Stimulated activated naive CD4-positive, alpha-beta T cell treated with Interleukin-2 at 50 U/mL for 16 hours (primary cell): ENCODE results near the gene CORO2B.

Source experiments
- DNase-seq: peaks from one replicate; lab custom pipeline; 2025; lab: John Stamatoyannopoulos, UW

CORO2B gene

DNA sequence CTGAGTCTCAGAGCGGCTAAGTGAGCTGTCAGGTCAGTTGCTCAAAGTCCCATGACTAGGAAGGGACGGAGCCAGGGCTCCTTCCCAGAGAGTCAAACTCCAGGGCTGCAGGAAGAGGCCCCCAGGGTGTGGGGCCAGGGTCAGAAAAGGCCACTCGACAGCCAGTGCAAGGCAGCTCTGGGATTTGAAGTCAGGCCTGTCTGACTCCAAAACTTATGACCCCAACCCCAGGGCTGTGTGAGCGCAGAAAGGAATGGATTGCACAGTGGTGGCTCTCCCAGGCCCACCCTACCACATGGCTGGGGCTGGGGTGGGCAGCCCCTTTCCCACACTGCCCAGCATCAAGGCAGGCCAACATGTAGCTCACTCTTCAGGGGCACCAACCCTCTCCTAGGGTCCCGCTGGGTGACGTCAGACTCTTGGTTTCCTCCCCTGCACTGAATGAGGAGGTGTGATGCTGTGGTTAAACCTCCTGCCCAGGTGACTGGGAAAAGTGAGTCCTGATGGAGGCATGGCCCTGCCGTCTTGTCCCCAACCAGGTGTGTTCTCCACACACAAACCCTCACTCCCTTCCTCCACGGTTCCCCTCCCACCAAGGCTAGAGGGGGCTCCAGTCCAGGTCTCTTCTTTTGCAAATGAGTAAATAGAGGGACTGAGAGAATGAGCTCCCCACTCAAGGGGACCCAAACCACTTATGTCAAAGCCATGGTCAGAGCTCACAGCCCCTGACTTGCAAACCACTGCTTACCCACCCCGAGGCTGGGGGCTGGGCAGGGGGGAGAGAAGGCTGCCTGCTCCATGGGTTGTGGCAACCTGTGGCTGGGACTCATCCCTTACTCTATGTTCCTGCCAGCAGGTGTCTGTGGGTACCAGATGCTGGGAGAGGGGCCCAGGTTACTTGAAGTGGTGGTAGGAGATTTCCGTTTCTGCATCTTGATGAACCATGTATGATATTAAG lies 23.8 kb upstream of the CORO2B start:
- DNase-seq = no peak

DNA sequence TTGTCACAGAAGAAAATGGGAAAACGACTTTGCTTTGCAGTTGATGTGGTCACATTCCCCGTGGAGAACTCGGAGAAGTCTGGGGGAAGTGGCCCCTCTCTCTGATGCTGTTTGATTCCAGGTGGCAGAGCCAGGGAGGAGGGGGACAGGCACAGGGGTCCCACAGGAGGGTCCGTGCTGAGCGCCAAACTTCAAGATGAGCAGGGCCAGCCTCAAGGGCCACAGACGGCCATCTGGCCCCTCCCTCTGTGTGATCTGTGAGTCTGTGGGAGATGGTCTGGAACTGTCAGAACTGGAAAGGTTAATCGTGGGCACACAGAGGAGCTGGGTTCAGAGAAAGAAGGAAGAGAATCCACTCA lies 23.1 kb upstream of the CORO2B start:
- DNase-seq = no peak

DNA sequence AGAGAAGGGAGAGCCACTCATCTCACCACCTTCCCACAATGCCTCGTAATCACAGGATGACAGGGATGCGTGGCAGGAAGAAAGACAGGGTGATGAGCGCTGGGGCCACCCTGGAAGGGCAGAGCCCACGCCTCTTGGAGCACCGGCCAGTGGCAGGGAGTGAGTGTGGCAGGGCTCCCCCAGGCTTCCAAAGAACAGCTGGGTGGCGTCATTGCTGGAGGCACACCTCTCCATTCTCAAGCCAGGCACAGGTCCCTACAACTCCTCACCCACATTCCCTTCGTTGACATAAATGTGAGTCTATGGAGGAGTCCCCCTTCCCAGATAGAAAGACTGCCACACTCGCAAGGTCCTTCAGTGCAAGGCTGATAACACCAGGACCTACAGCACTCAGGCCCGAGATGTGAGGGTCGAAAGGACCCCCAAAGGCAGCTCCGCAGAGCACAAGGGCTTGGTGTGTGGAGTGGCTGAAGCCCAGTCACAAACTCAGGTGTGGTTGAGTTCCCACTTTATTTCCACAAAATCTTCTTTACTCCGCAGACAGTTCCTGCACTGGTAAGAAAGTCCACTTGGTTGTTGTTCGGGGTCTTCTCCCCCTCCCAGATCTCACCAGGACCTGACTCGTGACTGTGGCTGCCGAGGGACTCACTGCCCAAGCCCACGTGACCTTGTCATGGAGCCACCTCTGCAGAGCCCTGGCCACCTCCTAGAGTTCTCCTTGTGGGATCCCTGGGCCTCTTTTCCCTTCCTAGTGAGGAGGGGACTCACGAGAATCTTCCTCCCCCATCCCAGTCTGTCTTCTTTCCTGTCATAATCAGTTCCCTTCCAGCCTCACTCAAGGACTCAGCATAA lies 22.4 kb upstream of the CORO2B start:
- DNase-seq = no peak

DNA sequence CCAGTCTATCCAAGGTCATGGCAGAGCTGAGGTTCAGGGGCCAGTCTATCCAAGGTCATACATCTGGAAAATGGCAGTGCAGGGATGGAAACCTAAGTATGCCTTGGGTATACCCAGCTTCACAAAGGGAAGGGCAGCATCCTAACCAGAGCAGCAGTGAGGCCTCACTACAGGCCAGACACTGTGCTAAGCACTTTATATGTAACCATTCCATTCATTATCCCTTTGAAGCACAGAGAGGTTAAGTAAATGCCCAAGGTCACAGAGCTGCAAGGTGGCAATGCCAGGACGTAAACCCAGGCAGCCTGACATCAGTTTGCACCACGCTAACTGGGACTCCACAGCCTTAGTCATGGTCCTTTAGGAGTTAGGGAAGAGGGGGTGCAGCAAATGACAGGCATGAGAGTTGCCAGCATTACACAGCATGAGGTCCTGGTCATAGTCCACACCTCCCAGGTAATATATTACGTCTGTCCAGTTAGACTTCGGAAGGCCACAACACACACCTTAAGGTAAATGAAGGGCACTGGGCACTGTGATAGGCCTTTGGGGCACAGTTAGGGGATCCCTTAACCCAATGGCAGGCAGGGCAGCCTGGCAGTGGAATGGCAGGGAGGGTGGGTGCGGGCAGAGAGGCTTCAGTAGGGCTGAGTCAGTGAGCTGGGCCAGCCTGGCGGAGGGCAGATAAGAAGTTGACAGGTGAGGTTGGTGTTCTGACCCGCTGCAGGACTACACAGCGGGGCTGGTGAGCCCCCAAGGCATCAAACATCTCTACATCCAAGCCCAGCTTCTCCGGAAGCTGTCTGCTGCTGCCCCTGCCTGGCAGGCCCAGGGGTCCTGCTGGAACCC lies 21.1 kb upstream of the CORO2B start:
- DNase-seq = no peak

DNA sequence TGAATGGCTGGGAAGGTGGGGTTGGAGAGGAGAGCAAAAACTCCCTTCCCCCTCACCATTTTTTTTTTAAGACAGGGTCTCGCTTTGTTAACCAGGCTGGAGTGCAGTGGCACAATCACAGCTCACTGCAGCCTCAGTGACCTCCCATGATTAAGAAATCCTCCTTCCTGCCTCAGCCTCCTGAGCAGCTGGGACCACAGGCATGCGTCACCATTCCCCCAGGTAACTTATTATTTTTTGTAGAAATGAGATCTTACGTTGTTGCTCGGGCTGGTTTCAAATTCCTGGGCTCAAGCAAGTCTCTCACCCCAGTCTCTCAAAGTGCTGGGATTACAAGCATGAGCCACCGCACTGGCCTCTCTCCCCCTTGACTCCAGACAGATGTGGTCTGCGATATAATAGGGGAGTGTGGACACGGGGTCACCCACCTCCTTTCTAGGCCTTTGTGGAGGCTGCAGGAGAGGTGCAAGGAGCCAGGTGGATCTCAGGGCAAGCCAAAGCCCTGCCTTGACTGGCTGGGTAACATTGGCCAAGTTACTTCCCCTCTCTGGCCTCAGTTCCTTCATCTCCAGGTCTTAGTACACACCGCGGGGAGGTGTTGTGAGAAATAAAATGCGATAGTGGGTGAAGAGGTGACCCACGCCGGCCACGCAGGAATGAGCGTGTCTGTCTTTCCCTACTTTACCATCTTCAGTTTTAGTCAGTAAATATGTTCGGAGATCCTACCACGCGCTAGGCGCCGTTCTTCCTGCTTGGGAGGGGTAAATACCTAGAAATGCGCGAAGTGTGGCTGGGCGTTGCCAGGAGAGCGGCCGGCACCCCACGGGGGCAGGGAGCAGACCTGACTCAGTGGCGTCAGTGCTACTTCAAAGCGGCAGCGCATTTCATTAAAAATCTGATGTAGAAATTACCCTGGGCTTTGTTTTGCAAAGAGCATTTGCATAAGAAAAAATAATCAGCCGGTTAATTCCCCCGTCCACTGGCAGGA lies 20.2 kb upstream of the CORO2B start:
- no peak for DNase-seq

DNA sequence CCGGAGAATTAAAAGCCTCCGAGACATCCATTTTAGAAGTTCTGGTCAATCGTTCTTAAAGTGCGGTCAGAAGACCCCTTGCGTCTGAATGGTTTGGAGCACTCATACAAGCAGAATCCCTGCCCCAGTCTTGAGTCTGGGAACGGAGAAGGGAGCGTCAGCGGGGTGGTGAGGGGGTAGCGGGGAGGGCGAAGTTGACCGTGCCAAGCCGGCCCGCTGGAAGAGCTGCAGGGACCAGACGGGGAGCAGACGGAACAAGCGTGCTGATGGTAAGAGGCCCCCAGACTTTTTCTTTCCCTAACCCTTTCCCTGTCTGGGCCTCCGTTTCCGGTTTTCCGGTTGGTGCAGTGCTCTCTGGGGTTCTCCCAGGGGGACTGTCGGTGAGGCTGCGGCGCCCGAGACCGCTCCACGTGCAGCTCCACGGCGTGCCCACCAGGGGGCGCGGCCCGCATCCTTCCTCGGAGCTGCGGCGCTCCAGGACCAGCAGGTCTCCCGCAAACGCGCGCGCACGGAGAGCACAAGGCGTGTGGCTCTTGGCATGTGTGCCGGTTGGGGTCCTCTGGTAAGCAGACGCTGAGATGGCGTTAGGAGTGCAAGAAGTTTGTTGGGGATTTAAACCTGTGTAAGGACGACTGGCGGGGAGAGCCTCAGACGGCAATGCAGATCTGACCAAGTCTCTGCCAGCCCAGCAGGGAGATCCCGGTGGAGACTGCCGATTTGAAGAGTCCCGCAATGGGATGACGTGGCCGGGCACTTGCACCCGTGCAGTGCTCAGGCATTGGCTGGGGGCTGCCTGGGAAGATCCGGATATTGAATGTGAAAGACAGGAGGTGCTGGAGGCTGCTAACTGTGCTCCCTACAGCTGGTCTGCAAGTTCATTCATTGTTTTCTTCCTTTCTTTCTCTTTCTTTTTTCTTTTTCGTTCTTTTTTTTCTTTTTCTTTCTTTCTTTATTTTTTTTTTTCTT lies 19.2 kb upstream of the CORO2B start:
- peak; percentile 56 for DNase-seq

DNA sequence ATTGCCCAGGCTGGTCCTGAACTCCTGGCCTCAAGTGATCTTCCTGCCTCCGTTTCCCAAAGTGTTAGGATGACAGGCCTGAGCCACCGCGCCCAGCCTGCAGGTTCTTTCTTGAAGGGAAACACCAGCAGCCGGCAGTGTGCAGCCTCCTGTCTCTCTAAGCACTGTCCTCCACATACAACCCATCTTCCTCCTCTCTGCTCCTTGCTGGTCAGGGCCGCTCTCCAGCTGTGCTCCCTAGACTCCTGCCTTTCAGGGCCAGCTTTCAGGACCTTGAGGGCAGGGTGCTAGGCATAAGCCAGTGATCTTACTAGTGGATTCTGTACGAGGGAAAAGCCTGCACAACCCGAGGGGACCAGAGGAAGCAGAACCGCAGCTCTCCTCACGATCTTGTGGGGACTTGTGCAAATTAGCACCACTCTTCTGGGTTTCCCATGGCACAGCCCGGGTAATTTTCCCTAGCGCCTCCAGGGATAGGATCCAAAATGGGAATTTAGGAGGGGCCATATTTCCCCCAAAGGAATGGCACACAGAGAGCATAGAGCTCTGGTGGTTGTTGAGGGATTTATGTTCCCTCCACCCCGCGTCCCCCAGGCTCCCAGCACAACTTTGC lies 18.2 kb upstream of the CORO2B start:
- DNase-seq = no peak

DNA sequence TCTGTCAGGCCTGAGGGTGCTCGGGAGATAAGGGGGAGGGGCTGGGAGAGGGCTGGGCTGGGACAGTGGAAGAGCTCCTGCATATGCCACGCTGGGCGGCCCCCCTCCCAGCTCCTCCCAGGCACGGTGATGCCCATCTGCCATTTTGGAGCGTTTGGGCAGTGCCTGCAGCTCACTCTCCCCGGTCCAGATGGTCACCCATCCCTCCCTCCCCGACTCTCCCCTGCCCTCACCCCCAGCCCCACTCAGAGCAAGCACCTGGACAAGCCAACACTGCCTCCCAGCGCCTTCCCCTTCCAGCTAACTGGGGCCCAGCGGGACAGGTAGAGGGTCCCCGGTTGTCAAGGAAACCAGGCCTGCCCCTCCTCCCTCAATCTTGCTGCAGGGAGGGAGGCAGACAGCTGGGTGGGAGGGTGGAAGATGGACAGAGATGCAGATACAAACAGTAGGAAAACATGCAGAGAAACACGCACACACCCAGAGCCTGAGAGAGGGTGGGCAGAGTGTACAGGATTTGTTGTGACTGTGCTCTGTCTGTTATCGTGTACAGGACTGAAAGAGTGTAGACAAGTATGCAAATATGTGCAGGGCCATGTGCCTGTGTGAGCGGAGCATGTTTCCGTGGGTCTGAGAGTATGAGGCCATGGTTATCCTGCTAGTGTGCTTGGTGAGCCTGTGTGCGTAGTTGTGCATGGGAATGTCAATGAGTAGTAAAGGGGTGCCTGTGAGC lies 17.5 kb upstream of the CORO2B start:
- no peak for DNase-seq

DNA sequence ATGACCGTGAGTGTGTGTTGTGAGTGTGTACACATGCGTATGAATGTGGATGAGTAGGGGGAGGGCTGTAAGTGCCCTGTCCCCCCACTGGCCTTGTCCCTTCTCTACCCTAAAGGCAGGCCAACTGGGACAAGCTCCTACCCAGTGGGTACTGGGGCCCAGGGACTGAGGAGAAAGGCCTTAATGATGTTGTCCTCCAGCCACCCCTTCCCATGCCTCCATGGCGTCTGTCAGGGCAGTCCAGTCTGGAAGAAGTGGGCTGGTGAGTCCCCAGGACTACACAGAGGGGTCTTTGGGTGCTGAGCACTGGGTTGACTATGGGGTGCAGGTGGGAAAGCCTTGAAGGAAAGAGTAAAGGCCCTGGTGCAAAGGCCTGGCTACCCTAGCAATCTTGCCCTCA lies 16.9 kb upstream of the CORO2B start:
- DNase-seq = no peak

DNA sequence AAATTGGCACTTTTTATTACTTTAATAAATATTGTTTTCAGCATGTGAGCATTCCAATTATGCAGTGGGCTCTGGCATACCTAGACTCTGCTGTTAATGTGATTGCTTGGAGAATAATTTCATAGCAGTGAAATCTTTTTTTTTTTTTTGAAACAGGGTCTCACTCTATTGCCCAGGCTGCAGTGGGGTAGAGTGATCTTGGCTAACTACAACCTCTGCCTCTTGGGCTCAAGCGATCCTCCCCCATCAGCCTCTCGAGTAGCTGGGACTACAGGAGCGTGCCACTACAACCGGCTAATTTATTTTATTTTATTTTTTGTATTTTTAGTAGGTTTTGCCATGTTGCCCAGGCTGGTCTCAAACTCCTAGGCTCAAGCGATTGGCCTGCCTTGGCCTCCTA lies 14.6 kb upstream of the CORO2B start:
- DNase-seq = no peak

DNA sequence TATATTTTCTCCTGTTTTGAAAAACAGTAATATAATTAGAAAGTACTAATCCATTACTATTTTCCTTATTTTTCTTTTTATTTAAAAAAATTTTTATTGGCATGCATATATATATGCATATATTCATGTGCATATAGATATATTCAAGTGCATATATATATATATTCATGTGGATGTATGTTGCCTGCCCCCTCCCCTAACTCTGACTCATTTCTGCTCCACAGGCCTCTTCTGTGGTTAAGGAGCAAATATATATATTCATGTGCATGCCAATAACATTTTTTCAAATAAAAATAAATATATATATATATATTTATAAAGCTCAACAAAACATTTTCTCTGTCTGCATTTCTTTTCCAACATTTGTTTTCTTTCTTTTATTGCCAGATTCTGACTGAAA lies 13.6 kb upstream of the CORO2B start:
- DNase-seq = no peak

DNA sequence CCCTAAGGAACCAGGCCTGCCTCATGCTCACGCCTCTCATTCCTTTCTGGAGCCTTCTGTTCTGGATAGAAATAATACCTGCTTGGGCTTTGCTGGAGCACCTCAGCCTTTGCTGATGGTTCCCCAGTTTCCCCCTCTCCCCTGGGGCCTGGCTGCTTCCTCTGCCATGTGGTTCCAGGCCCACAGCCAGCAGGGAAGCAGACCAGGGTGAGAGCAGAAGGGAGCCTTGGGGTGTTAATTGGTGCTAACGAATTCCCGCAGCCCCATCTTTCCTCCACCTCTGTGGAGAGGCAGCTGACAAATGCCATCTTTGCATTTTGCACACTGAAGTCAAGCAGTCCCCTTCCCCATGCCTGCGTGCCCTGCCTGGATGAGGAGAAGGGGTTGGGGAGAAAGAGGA lies 13.1 kb upstream of the CORO2B start:
- DNase-seq = no peak

DNA sequence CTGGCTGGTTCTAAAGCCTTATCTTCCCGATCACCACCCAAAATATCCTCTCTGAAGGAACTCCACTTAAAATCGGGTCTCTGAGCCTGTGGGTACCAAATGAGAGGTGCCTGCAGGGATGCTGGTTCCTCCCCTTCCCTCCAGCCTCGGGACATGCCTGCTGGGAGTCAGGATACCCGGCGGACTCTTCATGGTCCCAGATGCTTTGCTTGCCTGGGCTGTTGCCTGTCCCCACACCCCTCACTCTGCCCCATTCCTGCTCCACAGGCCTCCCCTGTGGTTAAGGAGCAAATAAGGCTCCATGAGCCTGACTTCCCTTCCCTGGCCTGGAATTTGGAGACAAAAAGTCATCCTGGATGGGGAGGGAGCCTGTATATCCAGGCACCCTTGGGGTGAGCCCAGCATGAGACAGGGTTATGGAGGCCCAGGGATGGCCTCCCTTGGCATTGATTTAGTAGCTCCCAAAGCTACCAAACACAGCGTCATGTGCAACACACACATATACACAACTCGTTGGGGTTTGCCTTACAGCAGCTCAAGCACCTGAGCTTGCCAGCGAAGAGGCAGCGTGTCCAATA lies 12.3 kb upstream of the CORO2B start:
- DNase-seq = no peak

DNA sequence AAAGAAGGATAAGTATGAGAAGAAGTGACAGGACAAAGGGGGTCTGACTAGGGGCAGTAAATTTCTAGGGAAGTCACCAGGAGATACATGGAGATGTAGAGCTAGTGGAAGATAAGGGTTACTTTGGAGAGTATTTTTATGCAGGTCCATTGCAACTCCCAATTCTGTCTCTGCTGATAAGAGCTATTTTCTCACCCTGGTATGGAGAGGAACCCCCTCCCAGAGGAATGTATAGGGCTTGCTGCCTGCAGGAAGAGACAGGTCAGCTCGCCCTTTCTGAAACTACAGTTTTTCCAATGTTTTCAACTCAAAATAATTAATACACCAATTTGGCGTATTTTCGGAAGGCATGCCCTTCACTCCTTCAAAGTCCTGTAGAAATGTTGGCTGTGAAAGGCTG lies 11.4 kb upstream of the CORO2B start:
- no peak for DNase-seq

DNA sequence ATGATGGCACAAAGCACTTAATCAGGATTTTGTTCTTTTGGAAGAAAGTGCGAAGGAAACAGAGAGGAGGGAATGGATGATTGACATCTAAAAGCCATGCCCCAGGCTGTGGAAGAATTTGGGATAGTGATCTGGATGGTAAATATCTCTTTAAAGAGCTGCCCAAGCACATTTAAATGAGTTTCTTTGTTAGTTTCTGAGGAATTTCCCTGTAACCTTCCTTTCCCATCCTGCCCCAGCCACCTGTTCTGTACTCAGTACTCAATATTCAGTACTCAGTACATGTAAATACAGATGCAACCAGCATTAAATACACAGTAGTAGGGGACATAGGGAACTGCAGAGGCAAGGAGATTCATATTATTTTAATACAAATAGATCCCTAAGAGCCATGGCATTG lies 7.8 kb upstream of the CORO2B start:
- no peak for DNase-seq

DNA sequence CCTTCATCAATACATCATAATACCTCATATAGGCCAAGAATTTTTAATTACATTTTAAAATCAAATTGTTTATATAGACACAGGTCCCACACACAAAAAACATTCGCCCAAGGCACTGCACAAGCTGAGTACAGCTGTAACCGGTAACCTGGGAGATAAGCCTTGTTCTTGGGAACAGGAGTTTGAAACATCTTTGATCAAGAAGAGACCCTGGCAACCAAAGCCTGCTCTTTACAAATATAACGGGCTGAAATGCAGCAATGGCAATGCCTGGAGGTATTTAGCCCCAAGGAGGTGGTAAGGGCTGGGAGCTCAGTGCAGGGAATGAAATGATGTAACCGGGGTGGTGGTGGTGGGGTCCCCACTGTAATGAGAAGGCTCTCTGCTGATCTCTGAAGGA lies 7.2 kb upstream of the CORO2B start:
- DNase-seq = no peak

DNA sequence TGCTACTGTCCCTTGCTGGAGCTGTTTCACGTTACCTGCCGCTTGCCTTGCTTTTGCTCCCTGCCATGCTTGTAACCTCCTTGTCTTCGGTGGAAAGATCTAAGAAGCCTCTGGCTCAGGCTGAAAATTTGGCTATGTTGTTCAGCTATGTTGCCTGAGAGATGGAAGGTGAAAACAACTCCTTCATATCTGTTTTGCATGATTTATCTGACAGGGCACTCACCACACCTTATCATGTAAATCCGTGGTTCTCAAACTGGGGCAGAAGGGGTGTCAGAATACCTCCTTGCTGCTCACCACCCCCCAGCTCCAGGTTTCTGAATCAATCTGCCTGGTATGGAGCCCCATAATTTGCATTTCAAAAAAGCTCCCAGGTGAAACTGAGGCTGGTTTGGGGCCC lies 6.5 kb upstream of the CORO2B start:
- no peak for DNase-seq

DNA sequence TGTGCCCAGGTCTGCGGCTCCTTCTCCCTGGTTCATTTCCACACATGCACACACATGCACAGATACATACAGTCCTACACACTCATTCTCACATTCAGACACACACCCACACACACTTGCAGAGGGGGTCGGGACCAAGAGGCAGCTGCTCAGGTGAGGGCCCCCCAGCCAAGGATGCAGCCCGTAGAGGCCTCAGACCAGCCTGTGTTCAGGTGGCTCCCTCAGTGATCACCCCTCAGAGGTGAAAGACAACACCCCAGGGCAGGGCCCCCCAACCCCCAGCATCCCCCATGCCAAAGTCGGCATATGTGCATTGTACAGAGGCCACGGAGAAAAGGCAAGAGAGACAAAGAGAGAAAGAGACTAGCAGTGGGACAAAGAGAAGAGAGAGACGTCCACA lies 5.9 kb upstream of the CORO2B start:
- DNase-seq = no peak
